ENCODE data around the gene TMEM132D. TPM values are rescaled to one million over a fixed set of nuclear protein-coding genes. Genes with fewer than 3 reads are reported as not detected.
A peak's percentile ranks its signal among the peaks of the same experiment; 100 is the strongest.

TMEM132D gene
- total and polyA plus RNA-seq, 5 donors from 2014 or later: not detected

GRCh38 chr12:129871991-129872972, 31.5 kb downstream of the TMEM132D start:
- H3K4me1 ChIP-seq (ENCODE audit: control insufficient read depth, insufficient read depth, low read length, poor library complexity, severe bottlenecking): no peaks in the 10 kb centered on the region
- H3K9me3 Mint-ChIP-seq: peaks cover 0 to 9% (median 4%) of the 10 kb centered on the region in 7 donors
- peaks cover 0 to 3% of the 10 kb centered on the region in 2 experiments for H3K9me3 ChIP-seq (ENCODE audit: control insufficient read depth in 2 of 2, low read length in 2 of 2)
- H3K36me3 Mint-ChIP-seq: no peaks in the 10 kb centered on the region
- H3K27ac Mint-ChIP-seq: no peak overlapping the region
- H3K4me3 ChIP-seq (ENCODE audit: low read depth, low read length): no peak overlapping the region
- H3K27me3 ChIP-seq (ENCODE audit: control insufficient read depth, insufficient read depth, low read length): no peaks in the 10 kb centered on the region
- H3K27ac ChIP-seq (ENCODE audit: insufficient read depth, low read length, poor library complexity, severe bottlenecking): no peak overlapping the region
- DNase-seq (no peak), ATAC-seq (ENCODE audit: low read depth in 2 of 2) (no peak)
- no peaks in the 10 kb centered on the region for H3K27me3 Mint-ChIP-seq
- no peaks in the 10 kb centered on the region for H3K4me1 Mint-ChIP-seq
- no peaks in the 10 kb centered on the region for H3K36me3 ChIP-seq (ENCODE audit: control insufficient read depth, insufficient read depth, low read length)
- H3K4me3 Mint-ChIP-seq: no peak overlapping the region

- peaks cover 0 to 3% of the 10 kb centered on the region in 2 experiments for H3K9me3 ChIP-seq (ENCODE audit: control insufficient read depth in 2 of 2, low read length in 2 of 2)
- Mint-ChIP-seq H3K4me1 (no peaks in the 10 kb centered on the region), H3K9me3 (peaks cover 0 to 8% (median 2%) of the 10 kb centered on the region in 7 donors), H3K36me3 (no peaks in the 10 kb centered on the region), H3K27ac (no peak overlapping the region), H3K4me3 (no peak overlapping the region), H3K27me3 (no peaks in the 10 kb centered on the region)
- no peaks in the 10 kb centered on the region for H3K4me1 ChIP-seq (ENCODE audit: control insufficient read depth, insufficient read depth, low read length, poor library complexity, severe bottlenecking)
- H3K4me3 ChIP-seq (ENCODE audit: low read depth, low read length): no peak overlapping the region
- DNase-seq: no peak
- no peaks in the 10 kb centered on the region for H3K36me3 ChIP-seq (ENCODE audit: control insufficient read depth, insufficient read depth, low read length)
- H3K27ac ChIP-seq (ENCODE audit: insufficient read depth, low read length, poor library complexity, severe bottlenecking): no peak overlapping the region
- H3K27me3 ChIP-seq (ENCODE audit: control insufficient read depth, insufficient read depth, low read length): no peaks in the 10 kb centered on the region
- no peak for ATAC-seq (ENCODE audit: low read depth in 2 of 2)
Observed at GRCh38 chr12:129870796-129871195, 33.0 kb downstream of the TMEM132D start.

DNA sequence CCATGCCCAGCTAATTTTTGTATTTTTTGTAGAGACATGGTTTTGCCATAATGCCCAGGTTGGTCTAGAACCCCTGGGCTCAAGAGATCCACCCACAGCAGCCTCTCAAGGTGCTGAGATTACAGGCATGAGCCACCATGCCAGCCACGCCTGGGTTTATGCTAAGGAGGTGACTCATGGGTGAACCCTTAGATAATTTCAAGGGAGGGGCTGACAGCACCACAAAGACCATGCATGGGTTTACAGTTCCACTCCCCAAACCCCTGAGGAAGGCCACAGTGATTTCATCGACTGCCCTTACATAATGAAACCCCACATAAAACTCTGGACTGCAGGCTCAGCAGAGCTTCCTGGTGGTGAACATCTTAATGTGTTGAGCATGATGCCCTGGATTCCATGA, 33.7 kb downstream of the TMEM132D start:
- no peaks in the 10 kb centered on the region for H3K4me1 Mint-ChIP-seq
- no peaks in the 10 kb centered on the region for H3K36me3 Mint-ChIP-seq
- peaks cover 1 to 6% of the 10 kb centered on the region in 2 experiments for H3K9me3 ChIP-seq (ENCODE audit: control insufficient read depth in 2 of 2, low read length in 2 of 2)
- no peak overlapping the region for H3K4me3 Mint-ChIP-seq
- H3K27ac ChIP-seq (ENCODE audit: insufficient read depth, low read length, poor library complexity, severe bottlenecking): no peak overlapping the region
- peaks cover 0 to 11% (median 5%) of the 10 kb centered on the region in 7 donors for H3K9me3 Mint-ChIP-seq
- no peaks in the 10 kb centered on the region for H3K27me3 ChIP-seq (ENCODE audit: control insufficient read depth, insufficient read depth, low read length)
- ATAC-seq (ENCODE audit: low read depth in 2 of 2) (no peak), DNase-seq (no peak)
- no peak overlapping the region for H3K4me3 ChIP-seq (ENCODE audit: low read depth, low read length)
- H3K27ac Mint-ChIP-seq: no peak overlapping the region
- H3K36me3 ChIP-seq (ENCODE audit: control insufficient read depth, insufficient read depth, low read length): no peaks in the 10 kb centered on the region
- no peaks in the 10 kb centered on the region for H3K27me3 Mint-ChIP-seq
- H3K4me1 ChIP-seq (ENCODE audit: control insufficient read depth, insufficient read depth, low read length, poor library complexity, severe bottlenecking): no peaks in the 10 kb centered on the region

- no peak overlapping the region for H3K27ac Mint-ChIP-seq
- DNase-seq (no peak), ATAC-seq (ENCODE audit: low read depth in 2 of 2) (no peak)
- no peaks in the 10 kb centered on the region for H3K36me3 ChIP-seq (ENCODE audit: control insufficient read depth, insufficient read depth, low read length)
- no peak overlapping the region for H3K4me3 Mint-ChIP-seq
- H3K27me3 Mint-ChIP-seq: no peaks in the 10 kb centered on the region
- H3K4me3 ChIP-seq (ENCODE audit: low read depth, low read length): no peak overlapping the region
- H3K27me3 ChIP-seq (ENCODE audit: control insufficient read depth, insufficient read depth, low read length): no peaks in the 10 kb centered on the region
- no peaks in the 10 kb centered on the region for H3K36me3 Mint-ChIP-seq
- H3K9me3 ChIP-seq (ENCODE audit: control insufficient read depth in 2 of 2, low read length in 2 of 2): peaks cover 2 to 6% of the 10 kb centered on the region in 2 experiments
- peaks cover 0 to 10% (median 6%) of the 10 kb centered on the region in 7 donors for H3K9me3 Mint-ChIP-seq
- H3K4me1 Mint-ChIP-seq: no peaks in the 10 kb centered on the region
- no peaks in the 10 kb centered on the region for H3K4me1 ChIP-seq (ENCODE audit: control insufficient read depth, insufficient read depth, low read length, poor library complexity, severe bottlenecking)
- H3K27ac ChIP-seq (ENCODE audit: insufficient read depth, low read length, poor library complexity, severe bottlenecking): no peak overlapping the region
Observed at GRCh38 chr12:129868575-129868974, 35.2 kb downstream of the TMEM132D start.

DNA sequence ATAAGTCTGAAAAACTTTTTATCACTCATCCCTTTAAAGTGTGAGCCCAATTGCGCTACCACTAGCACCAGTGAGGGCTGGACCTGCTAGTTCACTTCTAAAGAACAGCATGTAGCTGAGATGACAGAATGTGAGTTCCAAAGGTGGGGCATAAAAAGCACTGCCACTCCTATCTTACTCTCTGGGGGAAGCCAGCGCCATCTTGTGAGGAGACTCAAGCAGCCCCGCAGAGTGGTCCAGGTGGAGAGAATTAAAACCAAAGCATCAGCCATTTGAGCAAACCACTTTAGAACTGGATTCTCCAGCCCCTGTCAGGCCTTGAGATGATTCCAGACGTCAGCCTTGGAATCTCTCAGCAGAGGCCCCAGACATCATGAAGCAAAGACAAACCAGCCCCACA, 39.9 kb downstream of the TMEM132D start:
- no peak overlapping the region for H3K27ac Mint-ChIP-seq
- Histone ChIP-seq H3K4me3 (ENCODE audit: low read depth, low read length) (no peak overlapping the region), H3K36me3 (ENCODE audit: control insufficient read depth, insufficient read depth, low read length) (no peaks in the 10 kb centered on the region), H3K27ac (ENCODE audit: insufficient read depth, low read length, poor library complexity, severe bottlenecking) (no peak overlapping the region), H3K9me3 (ENCODE audit: control insufficient read depth in 2 of 2, low read length in 2 of 2) (peaks cover 2 to 6% of the 10 kb centered on the region in 2 experiments), H3K27me3 (ENCODE audit: control insufficient read depth, insufficient read depth, low read length) (no peaks in the 10 kb centered on the region), H3K4me1 (ENCODE audit: control insufficient read depth, insufficient read depth, low read length, poor library complexity, severe bottlenecking) (no peaks in the 10 kb centered on the region)
- no peaks in the 10 kb centered on the region for H3K27me3 Mint-ChIP-seq
- peaks cover 0 to 7% (median 4%) of the 10 kb centered on the region in 7 donors for H3K9me3 Mint-ChIP-seq
- no peak overlapping the region for H3K4me3 Mint-ChIP-seq
- no peaks in the 10 kb centered on the region for H3K36me3 Mint-ChIP-seq
- no peaks in the 10 kb centered on the region for H3K4me1 Mint-ChIP-seq
- DNase-seq (no peak), ATAC-seq (ENCODE audit: low read depth in 2 of 2) (no peak)

GRCh38 chr12:129862561-129863175, 41.2 kb downstream of the TMEM132D start:
- Histone ChIP-seq H3K4me3 (ENCODE audit: low read depth, low read length) (no peak overlapping the region), H3K36me3 (ENCODE audit: control insufficient read depth, insufficient read depth, low read length) (no peaks in the 10 kb centered on the region), H3K9me3 (ENCODE audit: control insufficient read depth in 2 of 2, low read length in 2 of 2) (peaks cover 2 to 6% of the 10 kb centered on the region in 2 experiments), H3K4me1 (ENCODE audit: control insufficient read depth, insufficient read depth, low read length, poor library complexity, severe bottlenecking) (no peaks in the 10 kb centered on the region), H3K27ac (ENCODE audit: insufficient read depth, low read length, poor library complexity, severe bottlenecking) (no peak overlapping the region), H3K27me3 (ENCODE audit: control insufficient read depth, insufficient read depth, low read length) (no peaks in the 10 kb centered on the region)
- ATAC-seq (ENCODE audit: low read depth in 2 of 2) (no peak), DNase-seq (no peak)
- Mint-ChIP-seq H3K9me3 (peaks cover 0 to 7% (median 4%) of the 10 kb centered on the region in 7 donors), H3K36me3 (no peaks in the 10 kb centered on the region), H3K27ac (peak overlapping the region in 1 of 3 donors; percentile 53), H3K4me3 (no peak overlapping the region), H3K27me3 (no peaks in the 10 kb centered on the region), H3K4me1 (no peaks in the 10 kb centered on the region)

DNA sequence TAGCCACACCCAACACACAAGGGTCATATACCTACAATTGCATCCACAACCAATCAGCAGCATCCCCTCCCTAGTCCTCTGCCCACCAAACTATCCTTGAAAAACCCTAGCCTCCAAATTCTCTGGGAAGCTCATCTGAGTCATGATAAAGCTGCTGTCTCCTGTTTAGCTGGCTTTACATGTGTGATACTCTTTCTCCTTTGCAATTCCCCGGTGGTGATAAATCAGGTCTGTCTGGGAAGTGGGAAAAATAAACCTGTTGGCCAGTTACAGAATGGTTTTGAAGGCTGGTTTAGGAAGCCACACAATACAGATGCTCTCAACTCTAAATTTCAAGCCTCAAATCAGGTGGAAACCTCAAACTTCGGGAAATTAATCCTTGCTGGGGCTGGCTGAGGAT, 41.9 kb downstream of the TMEM132D start:
- no peaks in the 10 kb centered on the region for H3K36me3 Mint-ChIP-seq
- no peaks in the 10 kb centered on the region for H3K36me3 ChIP-seq (ENCODE audit: control insufficient read depth, insufficient read depth, low read length)
- no peak overlapping the region for H3K4me3 ChIP-seq (ENCODE audit: low read depth, low read length)
- H3K27ac Mint-ChIP-seq: no peak overlapping the region
- H3K27me3 Mint-ChIP-seq: no peaks in the 10 kb centered on the region
- H3K27ac ChIP-seq (ENCODE audit: insufficient read depth, low read length, poor library complexity, severe bottlenecking): no peak overlapping the region
- H3K4me1 ChIP-seq (ENCODE audit: control insufficient read depth, insufficient read depth, low read length, poor library complexity, severe bottlenecking): no peaks in the 10 kb centered on the region
- peaks cover 0 to 7% (median 2%) of the 10 kb centered on the region in 7 donors for H3K9me3 Mint-ChIP-seq
- no peaks in the 10 kb centered on the region for H3K4me1 Mint-ChIP-seq
- ATAC-seq (ENCODE audit: low read depth in 2 of 2) (no peak), DNase-seq (no peak)
- H3K27me3 ChIP-seq (ENCODE audit: control insufficient read depth, insufficient read depth, low read length): no peaks in the 10 kb centered on the region
- no peak overlapping the region for H3K4me3 Mint-ChIP-seq
- peaks cover 2 to 6% of the 10 kb centered on the region in 2 experiments for H3K9me3 ChIP-seq (ENCODE audit: control insufficient read depth in 2 of 2, low read length in 2 of 2)
